Measurements from ENCODE around the gene PRORP. TPM values are rescaled to one million over a fixed set of nuclear protein-coding genes. Genes with fewer than 3 reads are reported as not detected.

The PRORP gene
- 43.8 and 57.2 TPM in 2 replicates for total RNA-seq

DNA sequence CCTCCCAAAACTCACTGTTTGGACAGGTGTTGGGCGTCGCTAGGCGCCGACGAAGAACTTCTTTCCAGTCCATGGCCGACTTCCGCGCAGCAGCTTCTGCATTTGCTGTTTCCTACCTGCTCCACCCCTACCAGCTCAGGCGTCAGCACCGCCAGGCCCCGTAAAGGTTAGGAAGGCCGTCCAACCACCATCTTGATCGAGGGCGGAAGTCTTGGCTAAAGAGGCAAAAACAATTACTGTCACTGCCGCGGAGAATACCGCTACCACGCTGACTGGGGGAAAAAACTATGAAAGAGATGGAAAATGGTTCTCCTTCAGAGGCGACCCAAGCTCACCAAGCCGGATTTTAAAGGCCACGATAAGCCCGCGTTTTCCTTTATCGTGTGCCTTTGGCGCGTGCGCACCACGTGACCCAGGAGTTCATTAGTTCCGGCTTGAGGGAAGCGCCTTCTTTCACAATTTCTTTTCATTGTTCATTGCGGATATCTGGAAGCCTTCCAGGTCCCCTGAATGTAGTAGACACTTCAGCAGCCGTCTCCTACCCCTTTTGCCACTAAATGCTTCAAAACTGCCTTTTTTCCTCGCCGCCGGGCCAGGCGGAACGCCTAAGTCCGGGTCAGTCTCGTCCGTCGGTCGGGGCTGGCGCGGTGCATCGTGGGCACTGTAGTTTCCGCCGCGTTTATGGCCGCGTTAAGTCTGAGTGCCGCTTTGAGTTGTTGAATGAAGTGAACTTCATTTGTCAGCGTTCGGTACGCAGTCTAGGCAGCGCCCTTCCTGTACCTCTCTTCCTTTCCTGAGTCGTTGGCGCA lies at the start of gene PRORP, which contains the start of gene PPP2R3C:
Gene PRORP (plus strand): TSS at position 666 of the 809 bp plus-strand sequence. CDS start 694 bp downstream, outside the sequence.
Gene PPP2R3C (minus strand): TSS at position 104 of the 809 bp plus-strand sequence. CDS start 31 bp downstream, at position 73.

Other genes starting within 250 kb of the PRORP start
- 36.9 and 44.0 TPM in 2 replicates for gene BAZ1A, start 247.2 kb upstream of the PRORP start, total RNA-seq
- 62.4 and 67.4 TPM in 2 replicates for gene SRP54, start 139.6 kb upstream of the PRORP start, total RNA-seq
- gene FAM177A1, start 76.3 kb upstream of the PRORP start, total RNA-seq, result 22.4 and 22.9 TPM in 2 replicates
- gene PPP2R3C, start 562 bp upstream of the PRORP start, total RNA-seq, result 36.6 and 37.7 TPM in 2 replicates
- 207 and 246 TPM in 2 replicates for gene PSMA6, start 169.8 kb downstream of the PRORP start, total RNA-seq